SK-N-SH (cell line): ENCODE results near the gene CNTNAP3.
"Not testable (repeated sequence)": the region's sequence is repeated elsewhere in the genome, so short reads cannot be mapped to it uniquely, and the experiment has no call there.

Experiments
- CTCF ChIP-seq: fragments of 200-600 bp; sonication (generic); IDR thresholded peaks from 2 replicates; pipeline ENCODE4 v1.6.1; 2017; ENCODE audit warnings: antibody characterized with exemption, mild to moderate bottlenecking, moderate library complexity
- EP300 ChIP-seq, 2 experiments: IDR thresholded peaks; 2 replicates each; pipeline versions ENCODE4 v1.4.0 to v1.6.1; 2012; ENCODE audit warnings: borderline replicate concordance in 1 of 2, low read depth in 1 of 2, low read length in 1 of 2
- MAX ChIP-seq: IDR thresholded peaks from 2 replicates; pipeline ENCODE4 v1.4.0; 2012; ENCODE audit warnings: low read depth

GRCh38 chr9:39209773-39210172 is 78.2 kb downstream of the CNTNAP3 start:
- not testable (repeated sequence) for TF ChIP-seq CTCF; EP300 (IDR thresholded peaks at IDR 0.05; ENCODE audit: borderline replicate concordance in 1 of 2, low read depth in 1 of 2, low read length in 1 of 2); MAX
